ENCODE results near the gene CTNNA2.

CTNNA2 gene

GRCh38 chr2:79576451-79576850, 63.6 kb downstream of the CTNNA2 start:
- no peak for TF ChIP-seq CTCF (IDR thresholded peaks at IDR 0.05; ENCODE audit: low read depth, low read length)
- no peak for TF ChIP-seq EZH2phosphoT487 (IDR thresholded peaks at IDR 0.05; ENCODE audit: low read depth)
- Histone ChIP-seq H3K79me2 (ENCODE audit: low read length) (no peaks in the 10 kb centered on the region), H3K9ac (ENCODE audit: low read length) (no peak overlapping the region), H3K36me3 (replicated peaks; ENCODE audit: low read depth, low read length) (no peaks in the 10 kb centered on the region), H2AFZ (ENCODE audit: low read depth, low read length) (no peak overlapping the region), H3K4me2 (ENCODE audit: low read length) (no peak overlapping the region), H3K4me3 (ENCODE audit: low read length) (no peak overlapping the region), H3K9me3 (ENCODE audit: insufficient read depth, low read length) (no peaks in the 10 kb centered on the region), H4K20me1 (ENCODE audit: insufficient read depth, low read length) (no peaks in the 10 kb centered on the region), H3K27me3 (ENCODE audit: low read depth, low read length) (no peaks in the 10 kb centered on the region), H3K4me1 (ENCODE audit: low read length) (no peaks in the 10 kb centered on the region), H3K27ac (ENCODE audit: low read length) (no peak overlapping the region)

- TF ChIP-seq CTCF (IDR thresholded peaks at IDR 0.05; ENCODE audit: low read depth, low read length) (no peak), EZH2phosphoT487 (IDR thresholded peaks at IDR 0.05; ENCODE audit: low read depth) (no peak)
- no peaks in the 10 kb centered on the region for H3K9me3 ChIP-seq (ENCODE audit: insufficient read depth, low read length)
- no peak overlapping the region for H3K27ac ChIP-seq (ENCODE audit: low read length)
- no peak overlapping the region for H3K4me3 ChIP-seq (ENCODE audit: low read length)
- no peaks in the 10 kb centered on the region for H3K4me1 ChIP-seq (ENCODE audit: low read length)
- H3K27me3 ChIP-seq (ENCODE audit: low read depth, low read length), result no peaks in the 10 kb centered on the region
- no peaks in the 10 kb centered on the region for H3K79me2 ChIP-seq (ENCODE audit: low read length)
- H3K4me2 ChIP-seq (ENCODE audit: low read length), result no peak overlapping the region
- H2AFZ ChIP-seq (ENCODE audit: low read depth, low read length), result no peak overlapping the region
- H4K20me1 ChIP-seq (ENCODE audit: insufficient read depth, low read length), result no peaks in the 10 kb centered on the region
- no peak overlapping the region for H3K9ac ChIP-seq (ENCODE audit: low read length)
- H3K36me3 ChIP-seq (replicated peaks; ENCODE audit: low read depth, low read length), result no peaks in the 10 kb centered on the region
Observed at GRCh38 chr2:79578952-79579351, 66.1 kb downstream of the CTNNA2 start.

- Histone ChIP-seq H3K4me2 (ENCODE audit: low read length) (no peak overlapping the region), H3K27me3 (ENCODE audit: low read depth, low read length) (no peaks in the 10 kb centered on the region), H4K20me1 (ENCODE audit: insufficient read depth, low read length) (no peaks in the 10 kb centered on the region), H3K27ac (ENCODE audit: low read length) (no peak overlapping the region), H3K79me2 (ENCODE audit: low read length) (no peaks in the 10 kb centered on the region), H3K36me3 (replicated peaks; ENCODE audit: low read depth, low read length) (no peaks in the 10 kb centered on the region), H3K9me3 (ENCODE audit: insufficient read depth, low read length) (no peaks in the 10 kb centered on the region), H3K9ac (ENCODE audit: low read length) (no peak overlapping the region), H3K4me3 (ENCODE audit: low read length) (no peak overlapping the region), H2AFZ (ENCODE audit: low read depth, low read length) (no peak overlapping the region), H3K4me1 (ENCODE audit: low read length) (no peaks in the 10 kb centered on the region)
- TF ChIP-seq CTCF (IDR thresholded peaks at IDR 0.05; ENCODE audit: low read depth, low read length) (no peak), EZH2phosphoT487 (IDR thresholded peaks at IDR 0.05; ENCODE audit: low read depth) (no peak)
Observed at GRCh38 chr2:79580175-79580574, 67.3 kb downstream of the CTNNA2 start.

- no peaks in the 10 kb centered on the region for H3K79me2 ChIP-seq (ENCODE audit: low read length)
- H2AFZ ChIP-seq (ENCODE audit: low read depth, low read length), result no peak overlapping the region
- H3K27ac ChIP-seq (ENCODE audit: low read length), result no peak overlapping the region
- H3K27me3 ChIP-seq (ENCODE audit: low read depth, low read length), result no peaks in the 10 kb centered on the region
- H3K9me3 ChIP-seq (ENCODE audit: insufficient read depth, low read length), result no peaks in the 10 kb centered on the region
- H3K9ac ChIP-seq (ENCODE audit: low read length), result no peak overlapping the region
- H3K36me3 ChIP-seq (replicated peaks; ENCODE audit: low read depth, low read length), result no peaks in the 10 kb centered on the region
- H3K4me3 ChIP-seq (ENCODE audit: low read length), result no peak overlapping the region
- no peaks in the 10 kb centered on the region for H3K4me1 ChIP-seq (ENCODE audit: low read length)
- H3K4me2 ChIP-seq (ENCODE audit: low read length), result no peak overlapping the region
- no peaks in the 10 kb centered on the region for H4K20me1 ChIP-seq (ENCODE audit: insufficient read depth, low read length)
- no peak for TF ChIP-seq EZH2phosphoT487 (IDR thresholded peaks at IDR 0.05; ENCODE audit: low read depth)
Observed at GRCh38 chr2:79585701-79586433, 73.0 kb downstream of the CTNNA2 start.

Measured in OCI-LY3 (cell line).